Activated CD4-positive, CD25-positive, alpha-beta regulatory T cell treated with anti-CD3 and anti-CD28 coated beads, Interleukin-2, amount 50 U/mL, for 24 hours (primary cell): ENCODE results near the gene NSD1.
"Not testable (repeated sequence)": the region's sequence is repeated elsewhere in the genome, so short reads cannot be mapped to it uniquely, and the experiment has no call there.

Experiments
- ATAC-seq, 2 donors: fragments of 150-1000 bp; cut with Tn5 transposase; one replicate each; pipeline ENCODE4 v1.10.0; 2021; ENCODE audit warnings: mild to moderate bottlenecking in 1 of 2, moderate library complexity in 1 of 2

The NSD1 gene

DNA sequence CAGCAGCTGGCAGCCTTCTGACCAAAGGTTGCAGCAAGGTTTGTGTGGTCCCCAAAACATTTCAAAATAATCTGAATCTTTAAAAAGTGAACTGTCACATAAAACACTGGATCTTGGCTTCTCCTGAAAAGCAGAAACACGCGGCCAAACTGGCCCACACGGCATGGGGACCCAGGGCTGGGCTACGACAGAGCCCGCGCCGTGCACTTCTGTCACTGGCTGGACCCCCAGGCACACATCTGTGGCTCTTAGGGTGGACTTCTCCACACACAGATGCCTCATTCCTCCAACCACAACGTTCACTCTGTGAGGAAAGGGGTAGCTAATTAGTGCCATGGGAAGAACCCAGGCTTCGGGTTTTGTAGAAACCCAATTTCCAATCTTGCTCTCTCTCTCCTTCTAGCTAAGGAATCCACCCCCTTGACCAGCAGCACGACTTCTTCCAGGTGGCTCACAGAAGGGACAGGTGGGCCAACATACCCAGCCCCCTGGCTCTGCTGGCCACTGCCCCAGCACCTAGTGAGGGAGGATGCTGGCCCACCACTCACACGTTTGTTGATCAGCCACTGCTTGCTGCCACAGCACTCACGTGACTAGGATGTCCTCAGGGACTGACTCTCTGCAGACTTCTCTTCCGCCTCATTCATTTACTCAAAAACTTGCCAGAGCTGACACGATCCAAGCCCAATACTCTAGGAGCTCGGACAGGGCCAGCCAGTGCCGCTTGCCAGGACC is 200.0 kb downstream of the NSD1 start:
- ATAC-seq: no peak

DNA sequence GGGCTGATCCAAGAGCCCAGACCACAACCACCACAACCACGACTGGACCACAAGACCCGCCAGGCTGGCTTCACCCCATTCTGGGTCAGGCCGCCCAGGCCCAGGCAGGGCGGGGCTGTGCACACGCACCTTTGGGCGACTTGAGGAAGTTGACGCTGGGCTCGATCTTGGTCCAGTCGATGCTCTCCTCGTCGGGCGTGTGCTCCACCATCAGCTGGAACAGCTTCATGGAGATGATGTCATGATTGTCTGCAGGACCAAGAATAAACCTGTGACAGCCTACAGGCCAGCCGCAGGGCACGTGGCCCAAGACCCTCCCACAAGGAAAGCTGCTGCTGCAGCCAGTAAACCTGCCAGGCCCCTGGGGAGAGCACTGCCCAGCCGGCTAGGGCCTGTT is 200.6 kb downstream of the NSD1 start:
- ATAC-seq: no peak

DNA sequence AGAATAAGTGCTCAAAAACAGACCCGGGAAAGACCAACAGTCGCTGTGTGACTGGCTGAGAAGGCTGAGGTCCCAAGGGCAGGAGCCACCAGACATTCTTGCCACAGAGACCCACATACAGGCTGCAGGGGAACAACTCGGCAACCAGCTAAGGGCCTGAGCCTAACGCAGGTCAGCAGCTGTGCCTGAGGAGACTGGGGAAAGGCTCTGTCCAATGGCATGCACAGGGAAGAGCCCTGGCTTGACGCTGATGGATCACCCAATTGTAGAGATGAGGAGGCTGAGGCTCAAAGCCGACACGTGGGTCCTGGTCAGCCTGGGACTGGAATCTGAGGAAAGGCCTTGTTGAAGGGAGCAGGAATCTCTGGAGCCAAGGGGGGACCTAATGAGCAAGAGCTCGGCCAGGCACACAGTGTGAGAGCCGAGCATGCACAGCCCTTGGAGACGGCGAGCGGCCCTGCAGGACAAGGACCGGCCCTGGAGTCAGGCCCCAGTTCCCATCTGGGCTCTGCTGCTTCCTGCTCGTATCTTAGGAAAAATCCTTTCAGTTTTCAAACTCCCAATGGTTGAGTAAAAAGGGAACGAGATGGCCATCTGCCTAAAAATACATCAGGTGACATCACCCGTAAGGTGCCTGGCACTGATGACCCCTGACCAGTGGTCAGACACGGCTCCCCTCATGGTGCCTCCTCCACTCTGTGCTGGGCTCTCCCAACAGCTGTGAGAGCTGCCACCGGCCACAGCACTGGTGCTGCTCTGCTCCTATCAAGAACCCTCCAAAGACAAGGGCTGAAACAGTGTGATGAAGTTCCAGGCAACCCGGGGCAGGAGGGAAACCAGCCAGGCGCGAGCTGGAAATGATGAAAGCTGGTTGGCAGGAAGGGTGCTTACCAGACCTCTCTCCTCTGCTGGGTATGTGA is 201.5 kb downstream of the NSD1 start:
- no peak for ATAC-seq

DNA sequence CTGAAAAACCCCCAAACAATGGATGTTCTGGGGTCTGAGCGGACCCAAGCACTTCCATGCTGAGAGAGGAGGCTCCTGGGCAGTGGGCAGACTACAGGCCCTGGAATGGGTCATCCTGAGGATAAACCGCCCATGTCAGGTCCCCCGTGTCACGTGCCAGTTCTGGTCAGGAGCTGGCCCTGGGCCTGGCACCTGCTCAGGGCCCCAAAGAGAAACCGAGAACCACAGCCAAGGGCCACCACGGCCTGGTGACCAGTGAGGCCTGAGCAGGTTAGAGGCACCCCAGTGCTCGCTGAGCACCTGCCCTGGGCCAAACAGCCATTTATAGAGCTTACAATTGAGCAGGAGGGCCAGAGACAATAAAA is 202.1 kb downstream of the NSD1 start:
- ATAC-seq: no peak

DNA sequence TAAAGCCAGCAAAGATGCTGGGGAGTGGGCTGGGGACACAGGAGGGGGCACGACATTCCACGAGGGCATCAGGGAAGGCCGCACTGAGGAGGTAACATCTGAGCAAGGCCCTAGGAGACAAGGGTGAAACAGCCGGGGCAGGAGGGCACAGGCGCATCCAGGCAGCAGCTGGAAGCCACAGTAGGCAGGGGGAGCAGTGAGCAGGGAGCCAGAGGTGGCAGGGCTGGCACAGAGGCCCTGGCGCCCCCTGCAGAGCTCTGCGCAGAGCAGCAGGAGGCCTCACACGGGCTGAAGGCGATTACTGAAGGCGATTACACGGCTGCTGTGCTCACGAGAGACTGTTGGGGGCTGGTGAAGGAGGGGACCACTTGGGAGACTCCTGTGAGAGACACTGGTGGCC is 202.5 kb downstream of the NSD1 start:
- ATAC-seq: peak in 1 of 2 donors; percentile 58

DNA sequence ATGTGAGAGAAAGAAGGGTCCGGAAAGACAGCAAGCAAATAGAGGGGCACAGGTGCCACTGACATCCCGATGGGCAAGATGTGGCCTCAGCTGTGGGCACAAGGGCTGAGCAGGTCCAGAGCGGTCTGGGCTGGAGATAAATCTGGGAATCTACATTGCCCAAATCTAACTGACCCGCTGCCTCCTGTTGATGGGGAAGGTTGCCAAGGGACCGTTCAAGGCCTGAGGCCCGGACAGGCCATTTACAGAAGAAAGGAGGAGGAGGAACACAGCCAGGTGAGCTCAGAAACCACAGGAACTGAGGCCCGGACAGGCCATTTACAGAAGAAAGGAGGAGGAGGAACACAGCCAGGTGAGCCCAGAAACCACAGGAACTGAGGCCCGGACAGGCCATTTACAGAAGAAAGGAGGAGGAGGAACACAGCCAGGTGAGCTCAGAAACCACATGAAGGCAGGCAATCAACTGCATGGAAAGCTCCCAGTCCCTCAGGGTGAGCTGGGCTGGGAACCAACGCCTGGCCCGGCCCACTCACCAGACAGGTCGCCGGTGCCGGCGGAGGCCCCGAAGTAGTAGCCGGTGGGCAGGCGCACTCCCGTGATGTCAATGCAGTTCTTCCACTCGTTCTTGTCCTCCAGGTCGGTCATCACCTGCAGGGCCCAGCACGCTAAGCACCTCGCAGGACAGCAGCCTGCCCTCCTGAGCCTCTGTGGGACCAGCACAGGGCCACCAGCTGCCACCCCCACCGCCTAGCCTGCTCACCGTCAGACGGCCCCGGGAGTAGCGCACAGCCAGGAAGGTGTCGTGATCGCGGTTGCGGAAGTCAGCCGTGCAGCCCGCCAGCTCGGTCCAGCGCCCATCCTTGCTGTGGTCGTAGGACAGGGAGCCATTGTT is 203.3 kb downstream of the NSD1 start:
- ATAC-seq: no peak

DNA sequence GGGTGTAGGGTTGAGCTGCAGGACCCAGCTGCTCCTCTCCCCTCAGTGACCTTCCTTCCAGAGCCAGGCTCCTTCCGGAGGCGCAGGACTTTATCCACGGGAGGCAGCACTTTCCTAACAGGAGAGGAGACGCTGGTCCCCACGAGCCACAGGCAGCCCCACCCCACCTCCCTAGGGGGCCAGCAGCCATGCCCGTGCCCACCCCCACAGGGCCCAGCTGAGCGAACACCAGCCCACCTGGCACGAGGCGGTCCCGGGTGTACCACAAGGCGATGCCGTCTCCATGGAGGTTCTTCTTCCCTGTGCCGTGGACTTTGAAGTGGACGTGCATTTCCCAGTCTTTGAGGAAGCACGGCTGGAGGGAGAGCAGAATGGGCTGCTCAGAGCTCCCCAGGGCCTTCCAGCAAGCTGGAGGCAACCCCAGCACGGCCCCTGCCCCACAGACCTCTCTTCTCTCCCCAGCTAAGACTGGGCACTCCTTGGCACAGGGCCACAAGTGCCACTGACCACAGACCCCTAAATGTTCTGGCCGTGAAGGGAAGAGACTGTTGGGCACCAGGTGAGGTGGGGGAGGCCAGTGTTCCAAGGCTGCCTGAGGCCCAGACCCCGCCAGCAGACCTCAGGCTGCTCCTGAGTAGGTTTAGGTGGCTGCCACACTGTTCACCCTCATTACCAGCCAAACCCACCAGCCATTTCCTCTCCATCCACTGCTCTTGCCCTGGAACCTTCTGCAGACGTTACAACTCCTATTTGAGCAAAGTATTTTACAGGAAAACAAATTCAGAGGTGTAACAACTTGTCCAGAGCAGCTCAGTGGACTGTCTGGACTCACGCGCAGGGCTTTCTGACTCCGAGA is 204.9 kb downstream of the NSD1 start:
- ATAC-seq: no peak

DNA sequence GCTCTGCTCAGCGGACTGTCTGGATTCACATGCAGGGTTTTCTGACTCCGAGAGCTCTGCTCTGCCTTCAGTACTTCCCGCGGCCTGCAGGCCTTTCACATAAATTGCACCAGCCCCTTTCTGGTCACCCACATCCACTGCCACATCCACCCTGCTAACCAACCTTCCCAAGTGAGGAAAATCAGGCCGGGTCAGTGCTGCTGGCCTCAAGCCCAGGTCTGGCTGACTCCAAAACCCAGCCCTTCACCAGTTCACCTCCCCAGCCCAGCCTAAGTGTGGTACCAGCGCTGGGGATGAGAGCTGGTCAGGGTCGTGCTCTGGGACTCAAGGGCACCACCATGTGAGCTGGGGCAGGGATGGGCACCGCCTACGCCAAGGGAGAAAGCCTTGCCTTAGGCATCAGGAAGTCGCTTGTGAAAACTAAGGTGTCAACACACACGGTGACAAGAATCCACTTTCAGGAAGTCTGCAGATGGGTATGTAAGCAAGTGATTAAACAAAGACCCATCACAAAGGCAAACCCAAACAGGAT is 205.6 kb downstream of the NSD1 start:
- ATAC-seq: no peak

DNA sequence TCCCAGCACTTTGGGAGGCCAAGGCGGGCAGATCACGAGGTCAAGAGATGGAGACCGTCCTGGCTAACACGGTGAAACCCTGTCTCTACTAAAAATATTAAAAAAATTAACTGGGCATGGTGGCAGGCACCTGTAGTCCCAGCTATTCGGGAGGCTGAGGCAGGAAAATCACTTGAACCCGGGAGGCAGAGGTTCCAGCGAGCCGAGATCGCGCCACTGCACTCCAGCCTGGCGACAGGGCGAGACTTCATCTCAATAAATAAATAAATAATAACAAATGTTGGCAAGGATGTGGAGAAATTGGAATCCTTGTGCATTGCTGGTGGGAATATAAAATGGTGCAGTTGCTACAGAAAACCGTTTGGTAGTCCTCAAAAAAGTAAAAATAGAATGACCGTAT is 209.4 kb downstream of the NSD1 start:
- ATAC-seq: not testable (repeated sequence)

DNA sequence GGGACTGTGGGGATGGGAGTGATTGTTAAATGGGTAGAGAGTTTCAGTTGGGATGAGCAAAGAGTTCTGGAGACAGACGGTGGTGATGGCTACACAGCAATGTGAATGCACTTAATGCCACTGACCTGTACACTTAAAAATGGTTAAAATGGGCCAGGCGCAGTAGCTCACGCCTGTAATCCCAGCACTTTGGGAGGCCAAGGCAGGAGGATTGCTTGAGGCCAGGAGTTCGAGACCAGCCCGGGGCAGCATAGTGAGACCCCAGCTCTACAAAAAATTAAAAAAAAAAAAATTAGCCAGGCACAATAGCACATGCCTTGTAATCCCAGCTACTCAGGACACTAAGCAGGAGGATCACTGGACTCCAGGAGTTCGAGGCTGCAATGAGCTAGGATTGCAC is 210.2 kb downstream of the NSD1 start:
- ATAC-seq: no peak

DNA sequence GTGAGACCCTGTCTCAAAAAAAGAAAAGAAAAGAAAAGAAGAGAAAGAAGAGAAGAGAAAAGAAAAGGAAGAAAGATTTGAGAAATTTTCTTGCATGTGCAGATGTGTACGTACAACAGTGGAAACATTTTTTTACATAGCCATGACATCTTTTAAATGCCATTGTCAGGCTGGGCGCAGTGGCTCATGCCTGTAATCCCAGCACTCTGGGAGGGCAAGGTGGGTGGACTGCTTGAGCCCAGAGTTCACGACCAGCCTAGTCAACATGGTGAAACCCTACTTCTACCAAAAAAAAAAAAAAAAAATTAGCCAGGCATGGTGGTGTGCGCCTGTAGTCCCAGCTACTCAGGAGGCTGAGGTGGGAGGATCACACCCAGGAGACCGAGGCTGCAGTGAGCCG is 211.3 kb downstream of the NSD1 start:
- no peak for ATAC-seq

DNA sequence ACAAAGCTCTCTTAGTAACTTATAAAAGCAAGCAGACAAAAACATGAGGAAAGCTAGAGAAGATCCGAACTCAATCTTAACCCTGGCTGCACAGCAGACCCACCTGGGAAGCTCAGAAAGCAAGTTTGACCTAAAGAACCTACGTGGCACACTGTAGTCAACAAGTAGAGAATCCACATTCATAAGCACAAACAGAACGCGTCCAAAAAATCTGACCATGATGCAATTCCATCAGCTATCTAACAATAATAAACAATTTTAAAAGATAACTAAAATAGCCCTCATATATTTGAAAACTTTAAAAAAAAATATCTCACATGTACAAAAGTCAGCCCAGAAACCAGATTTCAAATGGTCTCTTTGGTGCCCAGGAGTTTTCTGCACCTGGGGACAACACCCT is 213.2 kb downstream of the NSD1 start:
- ATAC-seq: no peak

DNA sequence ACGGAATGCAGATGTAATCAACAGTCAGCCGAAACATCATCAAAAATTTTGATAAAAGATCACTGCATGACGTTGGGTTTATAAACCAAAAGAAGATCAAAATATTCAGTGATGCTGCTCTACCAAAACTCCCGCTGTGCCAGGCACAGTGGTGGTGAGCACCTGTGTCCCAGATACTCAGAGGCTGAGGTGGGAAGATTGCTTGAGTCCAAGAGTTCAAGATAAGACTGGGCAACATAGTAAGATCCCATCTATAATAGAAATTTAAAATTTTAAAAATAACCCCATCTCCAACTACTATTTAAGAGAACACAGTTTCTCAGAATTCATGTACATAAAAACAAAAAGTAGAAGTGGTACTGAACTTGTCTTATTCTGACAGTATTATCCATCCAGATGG is 214.1 kb downstream of the NSD1 start:
- no peak for ATAC-seq

DNA sequence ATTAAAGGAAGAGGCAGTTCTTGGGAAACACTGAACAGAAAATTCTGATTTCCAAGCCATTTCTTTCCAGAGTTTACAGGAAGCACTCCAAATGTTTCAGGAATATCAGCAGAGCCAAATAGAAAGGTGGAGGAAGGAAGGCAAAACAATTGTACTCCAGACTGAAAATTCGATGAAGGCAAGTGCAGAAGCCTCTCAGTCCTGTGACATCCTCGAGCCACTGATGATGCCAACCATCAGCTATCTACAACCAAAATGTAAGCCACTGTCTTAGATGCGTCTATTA is 215.7 kb downstream of the NSD1 start:
- ATAC-seq: no peak

DNA sequence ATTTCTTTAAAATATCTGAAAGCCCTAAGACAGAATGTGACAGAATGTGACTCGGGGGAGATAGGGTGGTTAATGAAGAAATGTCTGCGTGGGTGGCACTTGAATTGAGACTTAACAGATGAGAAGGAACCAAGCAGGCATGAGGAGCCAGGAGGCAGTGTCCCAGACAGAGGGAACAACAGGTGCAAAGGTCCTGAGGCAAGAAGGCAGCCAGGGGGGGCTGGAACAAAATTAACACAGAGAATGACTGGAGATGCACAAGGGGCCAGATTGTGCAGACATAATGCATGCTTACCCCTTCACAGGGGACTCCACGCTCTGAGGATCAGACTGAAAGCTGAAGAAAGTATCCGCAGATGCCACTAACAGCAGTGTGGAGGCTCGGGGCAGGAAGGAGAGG is 216.2 kb downstream of the NSD1 start:
- no peak for ATAC-seq
